Mesendoderm (in vitro differentiated cells): ENCODE results near the gene FIBCD1.

ENCODE experiments used
- DNase-seq: peaks from one replicate; pipeline ENCODE4 v3.0.0; 2013
- H2AK5ac ChIP-seq: 2 replicates; pipeline ENCODE4 v1.6.1; 2013; ENCODE audit warnings: low read length, inconsistent platforms
- H2BK120ac ChIP-seq: 2 replicates; pipeline ENCODE4 v1.6.1; 2013; ENCODE audit warnings: low read depth, mild to moderate bottlenecking, low read length, moderate library complexity, mixed read lengths
- H2BK15ac ChIP-seq: replicated peaks from 2 replicates; pipeline ENCODE4 v1.6.1; 2013; ENCODE audit warnings: low read depth, mild to moderate bottlenecking, moderate library complexity
- H2BK5ac ChIP-seq: 2 replicates; pipeline ENCODE4 v1.6.1; 2013; ENCODE audit warnings: low read length, inconsistent platforms
- H3K18ac ChIP-seq: 2 replicates; pipeline ENCODE4 v1.6.1; 2013; ENCODE audit warnings: mild to moderate bottlenecking, low read length, mixed read lengths
- H3K23ac ChIP-seq: one replicate; pipeline ENCODE4 v1.6.1; 2013; ENCODE audit warnings: low read length
- H3K27ac ChIP-seq: 2 replicates; pipeline ENCODE4 v1.5.1; 2013; ENCODE audit warnings: low read depth, mild to moderate bottlenecking, inconsistent platforms, low read length, moderate library complexity
- H3K27me3 ChIP-seq: 2 replicates; pipeline ENCODE4 v1.6.1; 2013; ENCODE audit warnings: low read length, control low read depth, mild to moderate bottlenecking, inconsistent platforms; ENCODE audit not compliant: insufficient read depth, poor library complexity
- H3K36me3 ChIP-seq: 2 replicates; pipeline ENCODE4 v1.6.1; 2013; ENCODE audit warnings: low read length, inconsistent platforms; ENCODE audit not compliant: control insufficient read depth, insufficient read depth
- H3K4ac ChIP-seq: one replicate; pipeline ENCODE4 v1.6.1; 2013; ENCODE audit warnings: low read depth, mild to moderate bottlenecking, low read length, moderate library complexity
- H3K4me1 ChIP-seq: 2 replicates; pipeline ENCODE4 v1.6.1; 2013; ENCODE audit warnings: low read depth, low read length, inconsistent platforms; ENCODE audit not compliant: control insufficient read depth
- H3K4me2 ChIP-seq: 2 replicates; pipeline ENCODE4 v1.6.1; 2013; ENCODE audit warnings: low read length
- H3K4me3 ChIP-seq: 2 replicates; pipeline ENCODE4 v1.5.1; 2013; ENCODE audit warnings: mild to moderate bottlenecking, low read length
- H3K56ac ChIP-seq: one replicate; pipeline ENCODE4 v1.6.1; 2013; ENCODE audit warnings: low read length
- H3K79me1 ChIP-seq: 2 replicates; pipeline ENCODE4 v1.6.1; 2013; ENCODE audit warnings: low read length, inconsistent platforms
- H3K79me2 ChIP-seq: 2 replicates; pipeline ENCODE4 v1.6.1; 2013; ENCODE audit warnings: mild to moderate bottlenecking, low read length; ENCODE audit not compliant: control insufficient read depth, insufficient read depth
- H3K9ac ChIP-seq: 2 replicates; pipeline ENCODE4 v1.6.1; 2013; ENCODE audit warnings: low read length, inconsistent platforms
- H4K5ac ChIP-seq: one replicate; pipeline ENCODE4 v1.6.1; 2013; ENCODE audit warnings: low read length
- H4K8ac ChIP-seq: one replicate; pipeline ENCODE4 v1.6.1; 2013; ENCODE audit warnings: low read depth, mild to moderate bottlenecking, control low read depth, low read length, moderate library complexity
- WGBS: extraction: QIAGEN DNeasy Blood & Tissue Kit; methylation state at CpG from one replicate; pipeline ENCODE4 v1.1.7; 2013; ENCODE audit warnings: low lambda C conversion rate, missing lambda C conversion rate; ENCODE audit not compliant: insufficient coverage; ENCODE audit errors: extremely low coverage; 5-methylcytosine and 5-hydroxymethylcytosine counted together

FIBCD1 gene

DNA sequence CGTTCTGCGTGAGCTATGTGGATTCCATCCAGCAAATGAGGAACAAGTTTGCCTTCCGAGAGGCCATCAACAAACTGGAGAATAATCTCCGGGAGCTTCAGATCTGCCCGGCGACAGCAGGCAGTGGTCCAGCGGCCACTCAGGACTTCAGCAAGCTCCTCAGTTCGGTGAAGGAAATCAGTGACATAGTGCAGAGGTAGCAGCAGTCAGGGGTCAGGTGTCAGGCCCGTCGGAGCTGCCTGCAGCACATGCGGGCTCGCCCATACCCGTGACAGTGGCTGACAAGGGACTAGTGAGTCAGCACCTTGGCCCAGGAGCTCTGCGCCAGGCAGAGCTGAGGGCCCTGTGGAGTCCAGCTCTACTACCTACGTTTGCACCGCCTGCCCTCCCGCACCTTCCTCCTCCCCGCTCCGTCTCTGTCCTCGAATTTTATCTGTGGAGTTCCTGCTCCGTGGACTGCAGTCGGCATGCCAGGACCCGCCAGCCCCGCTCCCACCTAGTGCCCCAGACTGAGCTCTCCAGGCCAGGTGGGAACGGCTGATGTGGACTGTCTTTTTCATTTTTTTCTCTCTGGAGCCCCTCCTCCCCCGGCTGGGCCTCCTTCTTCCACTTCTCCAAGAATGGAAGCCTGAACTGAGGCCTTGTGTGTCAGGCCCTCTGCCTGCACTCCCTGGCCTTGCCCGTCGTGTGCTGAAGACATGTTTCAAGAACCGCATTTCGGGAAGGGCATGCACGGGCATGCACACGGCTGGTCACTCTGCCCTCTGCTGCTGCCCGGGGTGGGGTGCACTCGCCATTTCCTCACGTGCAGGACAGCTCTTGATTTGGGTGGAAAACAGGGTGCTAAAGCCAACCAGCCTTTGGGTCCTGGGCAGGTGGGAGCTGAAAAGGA, 53.3 kb downstream of the FIBCD1 start:
- no peak overlapping the region for H2BK120ac ChIP-seq
- no peak overlapping the region for H3K18ac ChIP-seq
- peaks cover 20% of the 10 kb centered on the region for H3K36me3 ChIP-seq
- H3K4me3 ChIP-seq = no peak overlapping the region
- no peaks in the 10 kb centered on the region for H3K79me2 ChIP-seq
- H3K27me3 ChIP-seq = no peaks in the 10 kb centered on the region
- no CpG with 5 or more reads among the region's 35 CpGs for WGBS
- H2BK15ac ChIP-seq = no peak overlapping the region
- H4K8ac ChIP-seq = no peak overlapping the region
- no peak overlapping the region for H3K23ac ChIP-seq
- H3K4me1 ChIP-seq = no peaks in the 10 kb centered on the region
- no peak overlapping the region for H4K5ac ChIP-seq
- no peak for DNase-seq
- no peak overlapping the region for H3K27ac ChIP-seq
- no peak overlapping the region for H2AK5ac ChIP-seq
- H2BK5ac ChIP-seq = no peak overlapping the region
- H3K4me2 ChIP-seq = no peak overlapping the region
- H3K4ac ChIP-seq = no peak overlapping the region
- no peak overlapping the region for H3K56ac ChIP-seq
- H3K79me1 ChIP-seq = no peaks in the 10 kb centered on the region
- H3K9ac ChIP-seq = no peak overlapping the region

DNA sequence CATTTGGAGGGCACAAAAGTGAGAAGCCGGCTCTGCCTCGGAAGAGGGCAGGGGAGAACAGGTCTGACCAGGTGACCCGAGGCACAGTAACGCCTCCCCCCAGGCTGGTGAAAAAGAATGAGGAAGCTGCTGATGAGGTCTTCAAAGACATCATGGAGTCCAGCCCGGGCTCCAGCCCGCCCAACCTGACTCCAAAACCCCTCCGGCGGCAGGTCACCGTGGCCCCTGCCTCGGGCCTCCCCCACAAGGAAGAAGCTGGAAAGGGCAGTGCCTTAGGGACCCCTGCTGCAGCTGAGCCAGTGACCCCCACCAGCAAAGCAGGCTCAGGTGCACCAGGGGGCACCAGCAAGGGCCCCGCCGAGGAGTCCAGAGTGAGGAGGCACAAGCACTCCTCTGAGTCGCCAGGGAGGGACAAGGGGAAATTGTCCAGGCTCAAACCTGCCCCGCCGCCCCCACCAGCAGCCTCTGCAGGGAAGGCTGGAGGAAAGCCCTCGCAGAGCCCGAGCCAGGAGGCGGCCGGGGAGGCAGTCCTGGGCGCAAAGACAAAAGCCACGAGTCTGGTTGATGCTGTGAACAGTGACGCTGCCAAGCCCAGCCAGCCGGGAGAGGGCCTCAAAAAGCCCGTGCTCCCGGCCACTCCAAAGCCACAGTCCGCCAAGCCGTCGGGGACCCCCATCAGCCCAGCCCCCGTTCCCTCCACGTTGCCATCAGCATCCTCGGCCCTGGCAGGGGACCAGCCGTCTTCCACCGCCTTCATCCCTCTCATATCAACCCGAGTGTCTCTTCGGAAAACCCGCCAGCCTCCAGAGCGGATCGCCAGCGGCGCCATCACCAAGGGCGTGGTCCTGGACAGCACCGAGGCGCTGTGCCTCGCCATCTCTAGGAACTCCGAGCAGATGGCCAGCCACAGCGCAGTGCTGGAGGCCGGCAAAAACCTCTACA, 54.2 kb downstream of the FIBCD1 start:
- H3K56ac ChIP-seq = no peak overlapping the region
- H3K79me2 ChIP-seq = no peaks in the 10 kb centered on the region
- DNase-seq = no peak
- no peak overlapping the region for H2BK120ac ChIP-seq
- no peak overlapping the region for H4K5ac ChIP-seq
- no peak overlapping the region for H3K9ac ChIP-seq
- H3K4me1 ChIP-seq = no peaks in the 10 kb centered on the region
- H3K4me3 ChIP-seq = no peak overlapping the region
- H2BK5ac ChIP-seq = no peak overlapping the region
- H2BK15ac ChIP-seq = no peak overlapping the region
- H3K18ac ChIP-seq = no peak overlapping the region
- peaks cover 29% of the 10 kb centered on the region for H3K36me3 ChIP-seq
- no peak overlapping the region for H3K4me2 ChIP-seq
- no peak overlapping the region for H3K4ac ChIP-seq
- WGBS = no CpG with 5 or more reads among the region's 47 CpGs
- H2AK5ac ChIP-seq = no peak overlapping the region
- H3K79me1 ChIP-seq = no peaks in the 10 kb centered on the region
- H3K27ac ChIP-seq = no peak overlapping the region
- H4K8ac ChIP-seq = no peak overlapping the region
- H3K23ac ChIP-seq = no peak overlapping the region
- H3K27me3 ChIP-seq = no peaks in the 10 kb centered on the region

DNA sequence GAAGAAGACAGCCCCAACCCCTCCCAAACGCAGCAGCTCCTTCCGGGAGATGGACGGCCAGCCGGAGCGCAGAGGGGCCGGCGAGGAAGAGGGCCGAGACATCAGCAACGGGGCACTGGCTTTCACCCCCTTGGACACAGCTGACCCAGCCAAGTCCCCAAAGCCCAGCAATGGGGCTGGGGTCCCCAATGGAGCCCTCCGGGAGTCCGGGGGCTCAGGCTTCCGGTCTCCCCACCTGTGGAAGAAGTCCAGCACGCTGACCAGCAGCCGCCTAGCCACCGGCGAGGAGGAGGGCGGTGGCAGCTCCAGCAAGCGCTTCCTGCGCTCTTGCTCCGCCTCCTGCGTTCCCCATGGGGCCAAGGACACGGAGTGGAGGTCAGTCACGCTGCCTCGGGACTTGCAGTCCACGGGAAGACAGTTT, 54.9 kb downstream of the FIBCD1 start:
- Histone ChIP-seq H3K4me2 (no peak overlapping the region), H3K56ac (no peak overlapping the region), H4K8ac (no peak overlapping the region), H3K79me2 (no peaks in the 10 kb centered on the region), H4K5ac (no peak overlapping the region), H2BK120ac (no peak overlapping the region), H3K18ac (no peak overlapping the region), H2BK15ac (no peak overlapping the region), H3K4me1 (no peaks in the 10 kb centered on the region), H3K27ac (no peak overlapping the region), H3K4me3 (no peak overlapping the region), H3K23ac (no peak overlapping the region), H3K36me3 (peaks cover 30% of the 10 kb centered on the region), H2AK5ac (no peak overlapping the region), H2BK5ac (no peak overlapping the region), H3K27me3 (no peaks in the 10 kb centered on the region), H3K79me1 (no peaks in the 10 kb centered on the region), H3K9ac (no peak overlapping the region), H3K4ac (no peak overlapping the region)
- no peak for DNase-seq
- WGBS = no CpG with 5 or more reads among the region's 25 CpGs

DNA sequence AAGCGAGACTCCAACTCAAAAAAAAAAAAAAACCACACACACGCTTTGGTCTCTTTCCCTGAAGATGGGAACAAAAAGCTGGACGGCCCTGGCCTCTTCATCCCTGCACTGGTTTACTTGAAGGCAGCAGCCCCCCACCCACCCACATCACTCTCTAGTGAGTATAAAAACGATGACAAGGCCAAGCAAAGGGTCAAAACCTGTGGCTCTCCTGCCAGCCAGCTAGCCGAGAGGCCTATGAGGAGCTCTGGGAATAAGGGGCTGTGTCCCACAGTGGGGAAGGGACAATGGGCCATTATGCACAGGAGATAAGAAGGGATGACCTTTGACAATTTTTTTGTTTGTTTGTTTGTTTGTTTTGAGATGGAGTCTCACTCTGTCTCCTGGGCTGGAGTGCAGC, 55.6 kb downstream of the FIBCD1 start:
- no CpG with 5 or more reads among the region's 5 CpGs for WGBS
- no peak overlapping the region for H2AK5ac ChIP-seq
- no peak overlapping the region for H3K27ac ChIP-seq

DNA sequence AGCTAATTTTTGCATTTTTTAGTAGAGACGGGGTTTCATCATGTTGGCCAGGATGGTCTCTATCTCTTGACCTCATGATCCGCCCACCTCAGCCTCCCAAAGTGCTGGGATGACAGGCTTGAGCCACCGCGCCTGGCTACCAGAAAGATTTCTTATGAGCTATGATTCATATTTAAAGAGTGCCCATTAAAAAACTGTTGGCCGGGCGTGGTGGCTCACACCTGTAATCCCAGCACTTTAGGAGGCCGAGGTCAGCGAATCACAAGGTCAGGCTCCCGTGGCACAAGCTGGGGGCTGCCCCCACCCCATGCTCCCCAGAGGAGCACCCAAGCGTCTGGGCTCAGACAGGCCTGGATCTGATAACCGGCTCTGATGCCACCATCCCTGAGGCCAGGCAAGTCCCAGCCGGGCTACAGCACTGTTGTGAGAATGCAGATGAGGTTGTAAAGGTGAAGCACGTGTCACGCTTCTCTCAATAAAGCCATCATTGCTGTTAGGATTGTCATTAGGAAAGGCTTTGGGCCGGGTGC, 56.3 kb downstream of the FIBCD1 start:
- Histone ChIP-seq H3K27ac (no peak overlapping the region), H2AK5ac (no peak overlapping the region), H3K4me2 (no peak overlapping the region), H4K8ac (no peak overlapping the region), H4K5ac (no peak overlapping the region), H3K36me3 (peaks cover 30% of the 10 kb centered on the region), H3K27me3 (no peaks in the 10 kb centered on the region), H3K4ac (no peak overlapping the region), H3K79me2 (no peaks in the 10 kb centered on the region), H3K4me3 (no peak overlapping the region), H3K4me1 (no peaks in the 10 kb centered on the region), H2BK5ac (no peak overlapping the region), H2BK120ac (no peak overlapping the region), H3K56ac (no peak overlapping the region), H3K18ac (no peak overlapping the region), H3K23ac (no peak overlapping the region), H2BK15ac (no peak overlapping the region), H3K9ac (no peak overlapping the region), H3K79me1 (no peaks in the 10 kb centered on the region)
- DNase-seq = no peak
- no CpG with 5 or more reads among the region's 15 CpGs for WGBS

More for the DNA sequence above, 55.6 kb downstream of the FIBCD1 start:
- H3K4ac ChIP-seq = no peak overlapping the region
- H2BK120ac ChIP-seq = no peak overlapping the region
- H3K36me3 ChIP-seq = peaks cover 28% of the 10 kb centered on the region
- no peaks in the 10 kb centered on the region for H3K4me1 ChIP-seq
- no peak overlapping the region for H4K8ac ChIP-seq
- no peak overlapping the region for H3K56ac ChIP-seq
- no peak overlapping the region for H2BK15ac ChIP-seq
- H3K27me3 ChIP-seq = no peaks in the 10 kb centered on the region
- H3K4me3 ChIP-seq = no peak overlapping the region
- no peaks in the 10 kb centered on the region for H3K79me2 ChIP-seq
- H4K5ac ChIP-seq = no peak overlapping the region
- H3K4me2 ChIP-seq = no peak overlapping the region
- DNase-seq = no peak
- H3K18ac ChIP-seq = no peak overlapping the region
- H3K9ac ChIP-seq = no peak overlapping the region
- H2BK5ac ChIP-seq = no peak overlapping the region
- H3K23ac ChIP-seq = no peak overlapping the region
- no peaks in the 10 kb centered on the region for H3K79me1 ChIP-seq
